Measurements from ENCODE around the gene RGL1. TPM values are rescaled to one million over a fixed set of nuclear protein-coding genes. Genes with fewer than 3 reads are reported as not detected.

The RGL1 gene
- total and polyA plus RNA-seq, 2 donors (not counting 3 experiments of a cell fraction or from before 2014, with no cell fraction given): 19.8 to 35.3 TPM

- intact Hi-C loops (cut with micrococcal nuclease): no loop called here
Measured at GRCh38 chr1:183885142-183885735, 80.3 kb downstream of the RGL1 start.

GRCh38 chr1:183886083-183886828, 81.3 kb downstream of the RGL1 start:
- no peaks in the 10 kb centered on the region for H4K20me1 ChIP-seq (replicated peaks; ENCODE audit: control insufficient read depth, extremely low read depth, insufficient read depth, low read length)
- H3K27ac ChIP-seq (ENCODE audit: insufficient read depth, low read depth, low read length): no peak overlapping the region
- H3K9ac ChIP-seq (replicated peaks; ENCODE audit: extremely low read depth, insufficient read depth, low read length): no peak overlapping the region
- no peaks in the 10 kb centered on the region for H3K9me1 ChIP-seq (replicated peaks; ENCODE audit: control insufficient read depth, extremely low read depth, insufficient read depth, low read length)
- no peaks in the 10 kb centered on the region for H3K79me2 ChIP-seq (ENCODE audit: control insufficient read depth, insufficient read depth, low read length)
- dilution Hi-C loops (cut with MboI; ENCODE audit: extremely low pct_ligation_motif_present, low sequenced_read_pairs): no loop called here
- no peak overlapping the region for H3K4me3 ChIP-seq (replicated peaks in 1 of 3; ENCODE audit: insufficient read depth in 1 of 3, low read depth in 1 of 3, low read length in 3 of 3)
- intact Hi-C loops (cut with micrococcal nuclease): no loop called here
- no peak overlapping the region for H2AFZ ChIP-seq (ENCODE audit: low read depth, low read length)
- no peaks in the 10 kb centered on the region for H3K27me3 ChIP-seq (ENCODE audit: control insufficient read depth in 2 of 2, insufficient read depth in 2 of 2, low read length in 2 of 2)
- ChIA-PET POLR2A (no interaction called here), CTCF (no interaction called here)
- peaks cover 39% of the 10 kb centered on the region for H3K4me1 ChIP-seq (ENCODE audit: control insufficient read depth, extremely low read depth, insufficient read depth, low read length)
- H3K36me3 ChIP-seq (ENCODE audit: control insufficient read depth in 2 of 2, extremely low read depth in 1 of 2, insufficient read depth in 2 of 2, low read length in 2 of 2): peaks cover 8 to 12% of the 10 kb centered on the region in 2 experiments
- no peak overlapping the region for H3K4me2 ChIP-seq (ENCODE audit: insufficient read depth, low read length)
- FAIRE-seq (no peak), DNase-seq (ENCODE audit: low read depth, low spot score) (no peak)
- TF ChIP-seq CTCF (IDR thresholded peaks at IDR 0.05; ENCODE audit: extremely low read depth in 1 of 2, insufficient read depth in 1 of 2, low read depth in 1 of 2, low read length in 2 of 2) (no peak), POLR2A (IDR thresholded peaks at IDR 0.05; ENCODE audit: low read depth, low read length) (no peak), JUN (IDR thresholded peaks at IDR 0.05; ENCODE audit: borderline replicate concordance, insufficient read depth, insufficient read length, low read depth) (no peak), GATA2 (IDR thresholded peaks at IDR 0.05; ENCODE audit: insufficient read depth, insufficient read length, low read depth, low read length) (no peak), EZH2 (IDR thresholded peaks at IDR 0.05; ENCODE audit: borderline replicate concordance, low read depth, low read length, severe bottlenecking) (no peak), FOS (IDR thresholded peaks at IDR 0.05; ENCODE audit: borderline replicate concordance, insufficient read depth, low read length) (no peak), POLR2AphosphoS5 (IDR thresholded peaks at IDR 0.05; ENCODE audit: insufficient read depth, low read depth, low read length) (no peak), MYC (IDR thresholded peaks at IDR 0.05; ENCODE audit: low read depth, low read length) (no peak)
- TF ChIP-seq, protein P1, sequence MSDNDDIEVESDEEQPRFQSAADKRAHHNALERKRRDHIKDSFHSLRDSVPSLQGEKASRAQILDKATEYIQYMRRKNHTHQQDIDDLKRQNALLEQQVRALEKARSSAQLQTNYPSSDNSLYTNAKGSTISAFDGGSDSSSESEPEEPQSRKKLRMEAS (IDR thresholded peaks at IDR 0.05; ENCODE audit: insufficient read depth, insufficient read length): no peak
- H3K9me3 ChIP-seq (replicated peaks; ENCODE audit: control insufficient read depth, insufficient read depth, low read length): no peaks in the 10 kb centered on the region
- BruUV-seq (replicated peaks): no TSS peak

More at GRCh38 chr1:183885142-183885735, 80.3 kb downstream of the RGL1 start:
- POLR2A ChIA-PET: no interaction called here
- no peak overlapping the region for H2AFZ ChIP-seq (ENCODE audit: low read depth, low read length)
- H3K9ac ChIP-seq (replicated peaks; ENCODE audit: extremely low read depth, insufficient read depth, low read length): no peak overlapping the region
- no peak for TF ChIP-seq EZH2 (IDR thresholded peaks at IDR 0.05; ENCODE audit: borderline replicate concordance, low read depth, low read length, severe bottlenecking)
- H3K4me3 ChIP-seq (replicated peaks in 1 of 3; ENCODE audit: insufficient read depth in 1 of 3, low read depth in 1 of 3, low read length in 3 of 3): no peak overlapping the region
- CTCF ChIA-PET: no interaction called here
- no peaks in the 10 kb centered on the region for H3K9me1 ChIP-seq (replicated peaks; ENCODE audit: control insufficient read depth, extremely low read depth, insufficient read depth, low read length)
- no peaks in the 10 kb centered on the region for H3K9me3 ChIP-seq (replicated peaks; ENCODE audit: control insufficient read depth, insufficient read depth, low read length)
- peaks cover 8 to 12% of the 10 kb centered on the region in 2 experiments for H3K36me3 ChIP-seq (ENCODE audit: control insufficient read depth in 2 of 2, extremely low read depth in 1 of 2, insufficient read depth in 2 of 2, low read length in 2 of 2)
- BruUV-seq (replicated peaks): no TSS peak
- H3K79me2 ChIP-seq (ENCODE audit: control insufficient read depth, insufficient read depth, low read length): no peaks in the 10 kb centered on the region
- no peaks in the 10 kb centered on the region for H4K20me1 ChIP-seq (replicated peaks; ENCODE audit: control insufficient read depth, extremely low read depth, insufficient read depth, low read length)
- DNase-seq (ENCODE audit: low read depth, low spot score): no peak
- FAIRE-seq: no peak
- no peak overlapping the region for H3K4me2 ChIP-seq (ENCODE audit: insufficient read depth, low read length)
- H3K27me3 ChIP-seq (ENCODE audit: control insufficient read depth in 2 of 2, insufficient read depth in 2 of 2, low read length in 2 of 2): no peaks in the 10 kb centered on the region
- H3K4me1 ChIP-seq (ENCODE audit: control insufficient read depth, extremely low read depth, insufficient read depth, low read length): peaks cover 49% of the 10 kb centered on the region
- dilution Hi-C loops (cut with MboI; ENCODE audit: extremely low pct_ligation_motif_present, low sequenced_read_pairs): no loop called here
- no peak overlapping the region for H3K27ac ChIP-seq (ENCODE audit: insufficient read depth, low read depth, low read length)

Measured in endothelial cell of umbilical vein (primary cell).